ENCODE measurements around the gene ZFP92. TPM values are rescaled to one million over a fixed set of nuclear protein-coding genes. Genes with fewer than 3 reads are reported as not detected.

Gene ZFP92
- total and polyA plus RNA-seq, 2 donors (not counting 3 experiments of a cell fraction or from before 2014, with no cell fraction given): 0.36 to 1.2 TPM

DNA sequence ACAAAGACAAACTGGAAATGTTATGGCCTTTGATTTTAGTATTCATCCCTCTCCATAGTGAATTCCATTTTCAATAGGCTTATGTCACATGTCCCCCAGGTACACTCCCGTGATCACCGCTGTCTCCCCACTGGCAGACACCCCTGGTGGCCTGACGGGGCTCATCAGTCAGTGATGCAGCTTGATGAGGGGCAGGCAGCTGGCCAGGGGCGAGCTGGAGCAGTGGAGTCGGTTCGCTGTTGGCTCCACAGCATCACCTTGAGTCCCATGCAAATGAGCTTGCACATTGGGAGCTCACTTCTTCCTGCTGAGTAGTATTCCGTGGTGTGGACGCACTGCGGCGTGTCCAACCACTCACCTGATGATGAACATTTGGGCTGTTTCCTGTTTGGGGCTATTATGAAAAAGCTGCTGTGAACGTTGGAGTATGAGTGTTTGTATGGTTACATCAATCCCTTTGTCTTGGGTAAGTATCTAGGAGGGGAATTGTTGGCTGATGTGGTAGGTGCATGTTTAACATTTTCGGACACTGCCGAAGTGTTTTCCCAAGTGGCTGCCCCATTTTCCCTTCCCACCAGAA lies 29.4 kb downstream of the ZFP92 start:
- FAIRE-seq: no peak
- dilution Hi-C loops (cut with MboI; ENCODE audit: extremely low pct_ligation_motif_present, low sequenced_read_pairs) (no loop called here), intact Hi-C loops (cut with micrococcal nuclease) (no loop called here)

More for the DNA sequence above, 29.4 kb downstream of the ZFP92 start:
- Histone ChIP-seq H3K4me2 (ENCODE audit: insufficient read depth, low read length) (no peak overlapping the region), H3K4me1 (ENCODE audit: control insufficient read depth, extremely low read depth, insufficient read depth, low read length) (no peaks in the 10 kb centered on the region), H3K9me3 (replicated peaks; ENCODE audit: control insufficient read depth, insufficient read depth, low read length) (no peaks in the 10 kb centered on the region), H3K27me3 (ENCODE audit: control insufficient read depth in 2 of 2, insufficient read depth in 2 of 2, low read length in 2 of 2) (no peaks in the 10 kb centered on the region), H3K9me1 (replicated peaks; ENCODE audit: control insufficient read depth, extremely low read depth, insufficient read depth, low read length) (no peaks in the 10 kb centered on the region), H3K27ac (ENCODE audit: insufficient read depth, low read depth, low read length) (no peak overlapping the region), H3K4me3 (replicated peaks in 1 of 3; ENCODE audit: insufficient read depth in 1 of 3, low read depth in 1 of 3, low read length in 3 of 3) (no peak overlapping the region), H4K20me1 (replicated peaks; ENCODE audit: control insufficient read depth, extremely low read depth, insufficient read depth, low read length) (no peaks in the 10 kb centered on the region), H3K9ac (replicated peaks; ENCODE audit: extremely low read depth, insufficient read depth, low read length) (no peak overlapping the region), H3K36me3 (ENCODE audit: control insufficient read depth in 2 of 2, extremely low read depth in 1 of 2, insufficient read depth in 2 of 2, low read length in 2 of 2) (no peaks in the 10 kb centered on the region), H2AFZ (ENCODE audit: low read depth, low read length) (no peak overlapping the region), H3K79me2 (ENCODE audit: control insufficient read depth, insufficient read depth, low read length) (no peaks in the 10 kb centered on the region)
- no peak for DNase-seq (ENCODE audit: low read depth, low spot score)
- TF ChIP-seq POLR2AphosphoS5 (IDR thresholded peaks at IDR 0.05; ENCODE audit: insufficient read depth, low read depth, low read length): no peak
- TF ChIP-seq POLR2A (IDR thresholded peaks at IDR 0.05; ENCODE audit: low read depth, low read length): no peak
- TF ChIP-seq, protein P1, sequence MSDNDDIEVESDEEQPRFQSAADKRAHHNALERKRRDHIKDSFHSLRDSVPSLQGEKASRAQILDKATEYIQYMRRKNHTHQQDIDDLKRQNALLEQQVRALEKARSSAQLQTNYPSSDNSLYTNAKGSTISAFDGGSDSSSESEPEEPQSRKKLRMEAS (IDR thresholded peaks at IDR 0.05; ENCODE audit: insufficient read depth, insufficient read length): no peak
- no peak for TF ChIP-seq GATA2 (IDR thresholded peaks at IDR 0.05; ENCODE audit: insufficient read depth, insufficient read length, low read depth, low read length)
- TF ChIP-seq, protein P2, sequence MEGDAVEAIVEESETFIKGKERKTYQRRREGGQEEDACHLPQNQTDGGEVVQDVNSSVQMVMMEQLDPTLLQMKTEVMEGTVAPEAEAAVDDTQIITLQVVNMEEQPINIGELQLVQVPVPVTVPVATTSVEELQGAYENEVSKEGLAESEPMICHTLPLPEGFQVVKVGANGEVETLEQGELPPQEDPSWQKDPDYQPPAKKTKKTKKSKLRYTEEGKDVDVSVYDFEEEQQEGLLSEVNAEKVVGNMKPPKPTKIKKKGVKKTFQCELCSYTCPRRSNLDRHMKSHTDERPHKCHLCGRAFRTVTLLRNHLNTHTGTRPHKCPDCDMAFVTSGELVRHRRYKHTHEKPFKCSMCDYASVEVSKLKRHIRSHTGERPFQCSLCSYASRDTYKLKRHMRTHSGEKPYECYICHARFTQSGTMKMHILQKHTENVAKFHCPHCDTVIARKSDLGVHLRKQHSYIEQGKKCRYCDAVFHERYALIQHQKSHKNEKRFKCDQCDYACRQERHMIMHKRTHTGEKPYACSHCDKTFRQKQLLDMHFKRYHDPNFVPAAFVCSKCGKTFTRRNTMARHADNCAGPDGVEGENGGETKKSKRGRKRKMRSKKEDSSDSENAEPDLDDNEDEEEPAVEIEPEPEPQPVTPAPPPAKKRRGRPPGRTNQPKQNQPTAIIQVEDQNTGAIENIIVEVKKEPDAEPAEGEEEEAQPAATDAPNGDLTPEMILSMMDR (IDR thresholded peaks at IDR 0.05; ENCODE audit: extremely low read depth in 1 of 2, insufficient read depth in 1 of 2, low read depth in 1 of 2, low read length in 2 of 2): no peak
- TF ChIP-seq MYC (IDR thresholded peaks at IDR 0.05; ENCODE audit: low read depth, low read length): no peak
- POLR2A ChIA-PET: no interaction called here
- CTCF ChIA-PET: interaction anchor here (1.1 kb wide), 1 partner anchor 20 kb away, joined by 4 read pairs; no protein-coding TSS in a partner anchor
- no TSS peak for BruUV-seq (replicated peaks)

Measured in endothelial cell of umbilical vein (primary cell).